Osteoblast (primary cell): ENCODE data around the gene SUN2. TPM values are rescaled to one million over a fixed set of nuclear protein-coding genes. Genes with fewer than 3 reads are reported as not detected.

Experiments used
- DNase-seq: peaks from one replicate; pipeline ENCODE4 v3.0.0; 2011; ENCODE audit warnings: low spot score, mixed read lengths; ENCODE audit not compliant: insufficient read length; ENCODE audit errors: missing footprints
- H2AFZ ChIP-seq: 2 replicates; pipeline ENCODE4 v1.6.0; 2011; ENCODE audit warnings: mild to moderate bottlenecking, low read length
- H3K27ac ChIP-seq: 2 replicates; pipeline ENCODE4 v1.5.1; 2011; ENCODE audit warnings: mild to moderate bottlenecking, low read depth, low read length, moderate library complexity
- H3K27me3 ChIP-seq: 2 replicates; pipeline ENCODE4 v1.6.0; 2012; ENCODE audit warnings: mild to moderate bottlenecking, control low read depth, inconsistent platforms, low read length, moderate library complexity; ENCODE audit not compliant: insufficient read depth
- H3K36me3 ChIP-seq: 2 replicates; pipeline ENCODE4 v1.5.1; 2011; ENCODE audit warnings: mild to moderate bottlenecking, low read length, control low read depth, moderate library complexity; ENCODE audit not compliant: insufficient read depth
- H3K4me1 ChIP-seq: 2 replicates; pipeline ENCODE4 v1.5.1; 2011; ENCODE audit warnings: mild to moderate bottlenecking, low read length, control low read depth, moderate library complexity; ENCODE audit not compliant: insufficient read depth
- H3K4me2 ChIP-seq: 2 replicates; pipeline ENCODE4 v1.6.0; 2011; ENCODE audit warnings: mild to moderate bottlenecking, low read length; ENCODE audit not compliant: insufficient read depth
- H3K4me3 ChIP-seq: fragments of 200-600 bp; sonication (generic); 3 replicates; pipeline ENCODE4 v1.5.1; 2012; ENCODE audit warnings: mild to moderate bottlenecking, low read length, inconsistent platforms; ENCODE audit not compliant: insufficient read depth
- H3K79me2 ChIP-seq: 2 replicates; pipeline ENCODE4 v1.6.0; 2012; ENCODE audit warnings: mild to moderate bottlenecking, low read length, control low read depth, inconsistent platforms; ENCODE audit not compliant: insufficient read depth
- H3K9me3 ChIP-seq: 2 replicates; pipeline ENCODE4 v1.5.1; 2011; ENCODE audit warnings: low read depth, low read length, control low read depth
- H4K20me1 ChIP-seq: 2 replicates; pipeline ENCODE4 v1.6.0; 2012; ENCODE audit warnings: mild to moderate bottlenecking, low read length, control low read depth; ENCODE audit not compliant: insufficient read depth
- CTCF ChIP-seq: IDR thresholded peaks from 2 replicates; pipeline ENCODE4 v1.5.1; 2011; ENCODE audit warnings: mild to moderate bottlenecking, low read depth, low read length, moderate library complexity; ENCODE audit errors: extremely low read depth
- total RNA-seq: library from RNA; depleted of rRNA; stranded (reverse); fragments of >200 nt; gene quantifications from 2 replicates; pipeline ENCODE4 v1.2.3, GENCODE V29; 2012

The SUN2 gene
- total RNA-seq, 1 donor: 105 TPM

- H3K27ac ChIP-seq: peak overlapping the region; percentile 46
- peaks cover 47% of the 10 kb centered on the region for H3K4me1 ChIP-seq
- peaks cover 8% of the 10 kb centered on the region for H4K20me1 ChIP-seq
- DNase-seq: peak; percentile 87
- peak overlapping the region; percentile 29 for H3K4me2 ChIP-seq
- H3K9me3 ChIP-seq: no peaks in the 10 kb centered on the region
- H3K4me3 ChIP-seq: no peak overlapping the region
- H3K27me3 ChIP-seq: no peaks in the 10 kb centered on the region
- H3K36me3 ChIP-seq: peaks cover 13% of the 10 kb centered on the region
- peaks cover 19% of the 10 kb centered on the region for H3K79me2 ChIP-seq
- TF ChIP-seq CTCF: no peak
- peak overlapping the region; percentile 2 for H2AFZ ChIP-seq
Observed at GRCh38 chr22:38788021-38788816, 32.4 kb upstream of the SUN2 start.

DNA sequence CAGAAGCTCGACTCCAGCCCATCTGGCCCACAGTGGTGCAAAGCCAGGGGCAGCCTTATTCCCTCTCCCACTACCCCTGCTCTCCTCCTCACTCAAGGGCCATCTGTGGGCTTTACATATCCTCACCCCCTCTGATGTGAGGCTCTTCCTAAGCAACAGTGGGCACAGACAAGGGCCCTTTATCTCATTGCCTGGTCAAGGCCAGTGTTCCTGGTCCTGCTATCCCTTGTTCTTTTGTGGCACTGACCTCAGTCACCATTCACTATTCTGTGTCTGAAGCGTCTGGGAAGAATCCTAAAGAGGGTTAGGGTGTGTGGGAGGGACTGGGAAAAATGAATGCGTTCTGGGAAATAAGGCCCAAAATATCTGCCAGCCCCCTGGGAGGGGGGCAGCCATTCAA, 30.8 kb upstream of the SUN2 start:
- H3K27ac ChIP-seq: peak overlapping the region; percentile 81
- peaks cover 13% of the 10 kb centered on the region for H3K36me3 ChIP-seq
- H2AFZ ChIP-seq: no peak overlapping the region
- H3K4me2 ChIP-seq: no peak overlapping the region
- no peak for DNase-seq
- H3K27me3 ChIP-seq: no peaks in the 10 kb centered on the region
- H3K9me3 ChIP-seq: no peaks in the 10 kb centered on the region
- H3K4me3 ChIP-seq: no peak overlapping the region
- TF ChIP-seq CTCF: no peak
- H3K4me1 ChIP-seq: peaks cover 53% of the 10 kb centered on the region
- H3K79me2 ChIP-seq: peaks cover 10% of the 10 kb centered on the region
- peaks cover 10% of the 10 kb centered on the region for H4K20me1 ChIP-seq

- Histone ChIP-seq H3K4me3 (no peak overlapping the region), H3K4me2 (no peak overlapping the region), H3K79me2 (peaks cover 10% of the 10 kb centered on the region), H2AFZ (no peak overlapping the region), H3K9me3 (no peaks in the 10 kb centered on the region), H3K27ac (peak overlapping the region; percentile 81), H3K4me1 (peaks cover 53% of the 10 kb centered on the region), H4K20me1 (peaks cover 10% of the 10 kb centered on the region), H3K36me3 (peaks cover 14% of the 10 kb centered on the region), H3K27me3 (no peaks in the 10 kb centered on the region)
- TF ChIP-seq CTCF: no peak
- no peak for DNase-seq
Observed at GRCh38 chr22:38784856-38785255, 29.1 kb upstream of the SUN2 start.

- no peaks in the 10 kb centered on the region for H3K27me3 ChIP-seq
- no peak for DNase-seq
- H4K20me1 ChIP-seq: peaks cover 10% of the 10 kb centered on the region
- H3K4me3 ChIP-seq: no peak overlapping the region
- no peaks in the 10 kb centered on the region for H3K9me3 ChIP-seq
- no peak for TF ChIP-seq CTCF
- H3K4me2 ChIP-seq: no peak overlapping the region
- peaks cover 15% of the 10 kb centered on the region for H3K36me3 ChIP-seq
- H3K79me2 ChIP-seq: peaks cover 10% of the 10 kb centered on the region
- H3K27ac ChIP-seq: no peak overlapping the region
- no peak overlapping the region for H2AFZ ChIP-seq
- H3K4me1 ChIP-seq: peaks cover 53% of the 10 kb centered on the region
Observed at GRCh38 chr22:38784035-38784434, 28.2 kb upstream of the SUN2 start.
